Suprapubic skin (tissue), 3 donors: ENCODE data around the gene TRIM66.

Source experiments
- POLR2A ChIP-seq, 2 donors: fragments of 450-650 bp; IDR thresholded peaks; one replicate each; pipeline ENCODE4 v1.6.1; 2017; ENCODE audit warnings: antibody characterized with exemption in 2 of 2, mild to moderate bottlenecking in 2 of 2, moderate library complexity in 2 of 2
- TF ChIP-seq, protein P1 (sequence below), 2 donors: fragments of 200-600 bp in 1 of 2; fragments of 450-650 bp in 1 of 2; sonication (generic) in 1 of 2; IDR thresholded peaks; one replicate each; pipeline ENCODE4 v1.5.1; 2016 to 2019; ENCODE audit warnings: antibody characterized with exemption in 2 of 2, mild to moderate bottlenecking in 1 of 2, moderate library complexity in 1 of 2

GRCh38 chr11:8624698-8625097 is 57.8 kb downstream of the TRIM66 start:
- TF ChIP-seq, protein P1, sequence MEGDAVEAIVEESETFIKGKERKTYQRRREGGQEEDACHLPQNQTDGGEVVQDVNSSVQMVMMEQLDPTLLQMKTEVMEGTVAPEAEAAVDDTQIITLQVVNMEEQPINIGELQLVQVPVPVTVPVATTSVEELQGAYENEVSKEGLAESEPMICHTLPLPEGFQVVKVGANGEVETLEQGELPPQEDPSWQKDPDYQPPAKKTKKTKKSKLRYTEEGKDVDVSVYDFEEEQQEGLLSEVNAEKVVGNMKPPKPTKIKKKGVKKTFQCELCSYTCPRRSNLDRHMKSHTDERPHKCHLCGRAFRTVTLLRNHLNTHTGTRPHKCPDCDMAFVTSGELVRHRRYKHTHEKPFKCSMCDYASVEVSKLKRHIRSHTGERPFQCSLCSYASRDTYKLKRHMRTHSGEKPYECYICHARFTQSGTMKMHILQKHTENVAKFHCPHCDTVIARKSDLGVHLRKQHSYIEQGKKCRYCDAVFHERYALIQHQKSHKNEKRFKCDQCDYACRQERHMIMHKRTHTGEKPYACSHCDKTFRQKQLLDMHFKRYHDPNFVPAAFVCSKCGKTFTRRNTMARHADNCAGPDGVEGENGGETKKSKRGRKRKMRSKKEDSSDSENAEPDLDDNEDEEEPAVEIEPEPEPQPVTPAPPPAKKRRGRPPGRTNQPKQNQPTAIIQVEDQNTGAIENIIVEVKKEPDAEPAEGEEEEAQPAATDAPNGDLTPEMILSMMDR (IDR thresholded peaks at IDR 0.05) = no peak
- no peak for TF ChIP-seq POLR2A (IDR thresholded peaks at IDR 0.05)
